Sigmoid colon (tissue), 3 donors: ENCODE results near the gene TSPAN18.

ENCODE experiments used
- CTCF ChIP-seq, 4 experiments: fragments of 450-650 bp in 3 of 4; fragments of 200-600 bp in 1 of 4; IDR thresholded peaks; one replicate each; pipeline ENCODE4 v1.5.1; 2016 to 2019; ENCODE audit warnings: antibody characterized with exemption in 4 of 4, mild to moderate bottlenecking in 3 of 4, moderate library complexity in 2 of 4
- POLR2A ChIP-seq, 2 donors: fragments of 450-650 bp; IDR thresholded peaks; one replicate each; pipeline ENCODE4 v1.6.1; 2016; ENCODE audit warnings: antibody characterized with exemption in 2 of 2, mild to moderate bottlenecking in 2 of 2, moderate library complexity in 2 of 2

GRCh38 chr11:44832452-44832851 lies 105.7 kb downstream of the TSPAN18 start:
- TF ChIP-seq CTCF (IDR thresholded peaks at IDR 0.05) = no peak
- no peak for TF ChIP-seq POLR2A (IDR thresholded peaks at IDR 0.05)
